Measurements from ENCODE around the gene GINS3.

The GINS3 gene

DNA sequence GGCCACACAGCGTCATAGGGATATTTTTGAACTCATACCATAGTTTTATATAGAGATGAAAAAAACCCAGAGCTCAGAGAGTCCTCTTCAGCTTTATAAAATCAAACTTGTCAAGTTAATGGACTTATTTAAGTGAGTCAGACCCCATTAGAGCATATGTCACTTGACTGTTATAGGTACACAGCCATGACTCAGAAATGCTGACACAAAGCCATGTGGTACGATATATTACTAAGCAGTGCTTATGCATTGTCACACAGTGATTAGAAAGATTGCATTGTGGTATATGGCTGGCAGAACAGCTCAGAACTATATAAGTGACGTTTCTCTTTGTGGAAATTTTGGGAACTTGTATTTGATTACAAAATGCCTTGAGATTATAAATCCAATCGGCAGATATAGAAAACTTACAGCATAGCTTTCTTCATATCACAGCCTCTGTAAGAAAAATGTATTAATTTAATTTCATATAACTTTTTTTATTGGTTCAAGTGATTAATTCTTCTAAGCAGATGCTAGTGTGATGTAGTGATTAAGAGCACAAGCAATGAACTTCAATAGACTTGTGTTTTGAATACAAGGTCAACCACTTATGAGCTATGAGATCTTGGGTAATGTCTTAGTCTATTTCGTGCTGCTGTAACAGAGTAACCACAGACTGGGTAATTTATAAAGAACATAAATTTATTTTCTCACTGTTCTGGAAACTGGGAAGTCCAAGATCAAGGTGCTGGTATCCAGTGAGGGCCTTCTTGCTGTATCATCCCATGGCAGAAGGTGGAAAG is 25.8 kb upstream of the GINS3 start:
- no peak for TF ChIP-seq L3MBTL2 (conservative IDR thresholded peaks at IDR 0.05)
- no peak for TF ChIP-seq BHLHE40 (IDR thresholded peaks at IDR 0.05; ENCODE audit: borderline replicate concordance)
- TF ChIP-seq, protein P1, sequence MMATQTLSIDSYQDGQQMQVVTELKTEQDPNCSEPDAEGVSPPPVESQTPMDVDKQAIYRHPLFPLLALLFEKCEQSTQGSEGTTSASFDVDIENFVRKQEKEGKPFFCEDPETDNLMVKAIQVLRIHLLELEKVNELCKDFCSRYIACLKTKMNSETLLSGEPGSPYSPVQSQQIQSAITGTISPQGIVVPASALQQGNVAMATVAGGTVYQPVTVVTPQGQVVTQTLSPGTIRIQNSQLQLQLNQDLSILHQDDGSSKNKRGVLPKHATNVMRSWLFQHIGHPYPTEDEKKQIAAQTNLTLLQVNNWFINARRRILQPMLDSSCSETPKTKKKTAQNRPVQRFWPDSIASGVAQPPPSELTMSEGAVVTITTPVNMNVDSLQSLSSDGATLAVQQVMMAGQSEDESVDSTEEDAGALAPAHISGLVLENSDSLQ (IDR thresholded peaks at IDR 0.05): no peak
- no peak for TF ChIP-seq ELF4 (IDR thresholded peaks at IDR 0.05)
- TF ChIP-seq FOXK2 (IDR thresholded peaks at IDR 0.05): no peak
- no peak for TF ChIP-seq ARNT (IDR thresholded peaks at IDR 0.05)
- no peak for TF ChIP-seq SUZ12 (IDR thresholded peaks at IDR 0.05)
- TF ChIP-seq TARDBP (IDR thresholded peaks at IDR 0.05): no peak
- no peak for DNase-seq (ENCODE audit: extremely low spot score)
- ChIA-PET POLR2A (interaction anchor here (0.9 to 3.8 kb wide), 2 partner anchors 20 to 26 kb away, joined by 4 to 11 read pairs; partner anchors contain the start of gene GINS3), CTCF (no interaction called here)

DNA sequence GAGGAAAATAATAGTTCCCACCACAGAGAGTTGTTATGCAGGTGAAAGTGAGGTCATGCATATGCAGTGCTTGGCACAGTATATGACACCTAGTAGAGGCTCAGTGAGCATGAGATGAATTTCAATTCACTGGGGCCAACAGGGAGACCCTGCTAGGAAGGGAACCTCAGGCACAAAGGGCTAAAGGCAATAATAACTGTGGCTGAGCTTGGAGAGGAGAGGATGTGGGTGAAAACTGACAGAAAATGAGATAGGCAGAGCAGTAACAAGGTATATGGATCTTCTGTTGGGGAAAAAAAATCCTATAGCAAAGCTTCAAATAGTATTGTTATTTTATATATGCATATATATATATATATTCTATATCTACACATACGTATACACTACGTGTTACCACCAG is 25.0 kb upstream of the GINS3 start:
- DNase-seq (ENCODE audit: extremely low spot score): no peak
- CTCF ChIA-PET: no interaction called here
- TF ChIP-seq SUZ12 (IDR thresholded peaks at IDR 0.05): no peak
- TF ChIP-seq FOXA1 (IDR thresholded peaks at IDR 0.05): no peak
- TF ChIP-seq ELF4 (IDR thresholded peaks at IDR 0.05): no peak
- TF ChIP-seq, protein P1 (IDR thresholded peaks at IDR 0.05): no peak
- TF ChIP-seq LEF1 (IDR thresholded peaks at IDR 0.05; ENCODE audit: borderline replicate concordance): no peak
- POLR2A ChIA-PET: interaction anchor here (3.8 kb wide), 1 partner anchor 25 kb away, joined by 11 read pairs; the partner anchor contains the start of gene GINS3

DNA sequence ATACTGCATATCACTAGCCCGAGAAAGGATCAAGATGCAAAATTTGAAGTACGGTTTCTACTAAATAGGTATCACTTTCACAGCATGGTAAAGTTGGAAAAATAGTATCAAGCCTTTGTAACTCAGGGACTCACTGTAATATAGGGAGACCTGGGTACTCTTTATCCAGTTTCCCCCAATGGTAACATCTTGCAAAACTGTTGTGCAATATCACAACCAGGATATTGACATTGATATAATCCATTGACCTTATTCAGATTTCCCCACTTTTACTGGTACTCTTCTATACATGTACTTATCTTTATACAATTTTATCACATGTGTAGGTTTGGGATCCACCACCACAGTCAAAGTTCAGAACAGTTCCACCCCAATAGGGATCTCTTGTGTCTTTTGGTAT is 20.4 kb upstream of the GINS3 start:
- CTCF ChIA-PET: no interaction called here
- POLR2A ChIA-PET: no interaction called here
- TF ChIP-seq ARNT (IDR thresholded peaks at IDR 0.05) (no peak), SUZ12 (IDR thresholded peaks at IDR 0.05) (no peak), FOXM1 (IDR thresholded peaks at IDR 0.05; ENCODE audit: borderline replicate concordance) (no peak), CTBP1 (IDR thresholded peaks at IDR 0.05; ENCODE audit: borderline replicate concordance) (no peak), NFRKB (IDR thresholded peaks at IDR 0.05) (no peak), ZNF384 (IDR thresholded peaks at IDR 0.05) (no peak), SP1 (IDR thresholded peaks at IDR 0.05) (no peak)
- DNase-seq (ENCODE audit: extremely low spot score): no peak

DNA sequence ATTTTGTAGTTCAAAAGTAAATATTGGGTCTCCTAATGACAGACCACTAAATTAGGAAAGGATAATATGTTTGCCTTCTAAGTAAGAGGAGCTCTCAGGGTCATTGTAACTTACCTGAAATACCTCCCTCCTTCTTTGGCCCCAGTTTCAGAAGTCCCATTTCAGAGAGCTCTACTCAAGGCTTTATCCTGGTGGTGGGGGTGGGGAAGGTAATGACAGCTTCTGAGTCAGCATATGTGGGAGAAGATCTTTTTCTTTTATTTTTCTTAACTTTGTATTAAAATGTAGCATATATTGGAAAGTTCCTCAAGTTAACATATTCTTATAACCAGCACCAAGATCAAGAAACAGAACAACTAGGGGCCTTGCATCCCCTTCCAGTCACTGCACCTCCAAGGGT is 16.9 kb upstream of the GINS3 start:
- no peak for DNase-seq (ENCODE audit: extremely low spot score)
- no peak for TF ChIP-seq SUZ12 (IDR thresholded peaks at IDR 0.05)
- ChIA-PET POLR2A (no interaction called here), CTCF (no interaction called here)

DNA sequence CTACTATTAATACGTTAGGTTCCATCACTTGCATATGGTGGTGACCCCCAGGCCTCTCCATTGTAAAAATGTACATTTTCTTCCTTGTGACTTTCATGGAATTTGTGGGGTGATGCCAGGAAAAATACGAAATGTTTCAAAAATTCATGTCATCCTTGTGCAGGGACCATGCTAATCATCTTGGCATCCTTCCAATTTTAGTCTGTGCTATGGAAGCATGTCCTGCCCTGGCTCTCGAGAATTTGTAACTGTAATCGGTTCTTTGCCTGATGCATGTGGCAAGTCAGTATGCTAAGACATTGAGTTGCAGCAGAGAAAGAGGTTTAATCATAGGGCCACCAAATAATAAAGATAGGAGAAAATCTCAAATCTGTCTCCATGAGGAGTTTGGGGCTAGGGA is 14.3 kb upstream of the GINS3 start:
- no peak for DNase-seq (ENCODE audit: extremely low spot score)
- CTCF ChIA-PET: no interaction called here
- POLR2A ChIA-PET: interaction anchor here (1.2 kb wide), 1 partner anchor 15 kb away, joined by 4 read pairs; the partner anchor contains the start of gene GINS3
- TF ChIP-seq L3MBTL2 (conservative IDR thresholded peaks at IDR 0.05): no peak
- TF ChIP-seq ZNF384 (IDR thresholded peaks at IDR 0.05): no peak
- no peak for TF ChIP-seq ARNT (IDR thresholded peaks at IDR 0.05)
- no peak for TF ChIP-seq NFRKB (IDR thresholded peaks at IDR 0.05)
- no peak for TF ChIP-seq FOXA1 (IDR thresholded peaks at IDR 0.05)
- TF ChIP-seq HDGF (IDR thresholded peaks at IDR 0.05; ENCODE audit: borderline replicate concordance): no peak

DNA sequence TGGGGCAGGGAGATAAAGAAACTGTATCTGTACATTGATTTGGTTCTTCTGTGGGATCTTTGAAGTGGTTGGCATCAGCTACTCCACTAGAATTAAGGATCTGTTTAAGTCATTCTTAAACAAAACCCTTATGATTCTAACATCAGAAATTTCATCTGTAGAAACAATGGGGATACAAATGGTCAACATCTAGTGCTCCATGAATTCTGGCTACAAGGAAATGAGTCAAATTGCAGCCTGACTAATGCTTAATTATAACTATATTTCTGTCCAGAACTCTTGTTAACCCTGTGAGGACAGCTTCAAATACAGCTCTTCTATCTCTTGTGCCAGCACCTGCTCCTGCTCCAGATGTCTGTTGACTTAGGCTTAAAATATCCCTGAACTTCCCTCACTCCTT is 13.9 kb upstream of the GINS3 start:
- ChIA-PET POLR2A (no interaction called here), CTCF (no interaction called here)
- TF ChIP-seq NFRKB (IDR thresholded peaks at IDR 0.05) (no peak), FOXK2 (IDR thresholded peaks at IDR 0.05) (no peak), L3MBTL2 (conservative IDR thresholded peaks at IDR 0.05) (no peak), LEF1 (IDR thresholded peaks at IDR 0.05; ENCODE audit: borderline replicate concordance) (no peak), ELF4 (IDR thresholded peaks at IDR 0.05) (no peak), TARDBP (IDR thresholded peaks at IDR 0.05) (no peak), ARNT (IDR thresholded peaks at IDR 0.05) (no peak), SP1 (IDR thresholded peaks at IDR 0.05) (no peak), SUZ12 (IDR thresholded peaks at IDR 0.05) (no peak)
- DNase-seq (ENCODE audit: extremely low spot score): no peak

DNA sequence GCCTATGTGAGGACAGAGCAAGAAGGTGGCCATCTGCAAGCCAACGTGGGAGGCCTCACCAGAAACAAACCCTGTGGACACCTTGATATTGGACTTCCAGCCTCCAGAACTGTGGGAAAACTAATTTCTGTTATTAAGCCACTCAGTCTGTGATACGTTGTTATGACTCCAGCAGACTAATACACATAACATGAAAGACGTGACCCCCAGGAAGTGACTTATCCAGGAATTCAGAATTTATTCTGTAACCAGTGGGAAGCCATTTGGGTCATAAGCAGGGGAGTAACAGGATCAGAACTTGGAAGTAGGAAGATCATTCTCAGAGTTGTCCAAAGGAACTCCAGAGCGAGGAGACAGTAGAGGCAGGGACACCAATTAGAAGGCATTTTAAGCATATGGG is 12.5 kb upstream of the GINS3 start:
- POLR2A ChIA-PET: no interaction called here
- no peak for DNase-seq (ENCODE audit: extremely low spot score)
- CTCF ChIA-PET: no interaction called here
- TF ChIP-seq ZNF384 (IDR thresholded peaks at IDR 0.05) (no peak), CTBP1 (IDR thresholded peaks at IDR 0.05; ENCODE audit: borderline replicate concordance) (no peak), LEF1 (IDR thresholded peaks at IDR 0.05; ENCODE audit: borderline replicate concordance) (no peak), ELF4 (IDR thresholded peaks at IDR 0.05) (no peak), TARDBP (IDR thresholded peaks at IDR 0.05) (no peak), FOXK2 (IDR thresholded peaks at IDR 0.05) (no peak), BHLHE40 (IDR thresholded peaks at IDR 0.05; ENCODE audit: borderline replicate concordance) (no peak), L3MBTL2 (conservative IDR thresholded peaks at IDR 0.05) (no peak), ARNT (IDR thresholded peaks at IDR 0.05) (no peak), NFRKB (IDR thresholded peaks at IDR 0.05) (no peak), SP1 (IDR thresholded peaks at IDR 0.05) (no peak), FOXM1 (IDR thresholded peaks at IDR 0.05; ENCODE audit: borderline replicate concordance) (no peak), HDGF (IDR thresholded peaks at IDR 0.05; ENCODE audit: borderline replicate concordance) (no peak), SUZ12 (IDR thresholded peaks at IDR 0.05) (no peak), FOXA1 (IDR thresholded peaks at IDR 0.05) (no peak)
- TF ChIP-seq, protein P1 (IDR thresholded peaks at IDR 0.05): no peak
